WTC11 (cell line): ENCODE results near the gene PDZRN3. TPM values are rescaled to one million over a fixed set of nuclear protein-coding genes. Genes with fewer than 3 reads are reported as not detected.

Source experiments
- ATAC-seq: fragments of 200-7000 bp; cut with Tn5 transposase; 2 replicates; pipeline ENCODE4 v1.10.0; 2021; ENCODE audit warnings: mild to moderate bottlenecking, moderate library complexity
- CTCF ChIA-PET: fragments of 300-600 bp; sonication (Branson Sonifier 250); formaldehyde crosslinking; loops from one replicate; lab custom pipeline; 2021; ENCODE audit warnings: antibody characterized with exemption; lab: Charles Lee
- POLR2A ChIA-PET: fragments of 350-600 bp; sonication (Branson Sonifier 250); formaldehyde crosslinking; loops from one replicate; lab custom pipeline; 2021; ENCODE audit warnings: antibody characterized with exemption; lab: Charles Lee
- DNase-seq: peaks from one replicate; pipeline ENCODE4 v3.0.0; 2021; ENCODE audit warnings: low spot score
- H3K27ac Mint-ChIP-seq: 2 replicates; pipeline ENCODE4 v1.8.0; 2021; ENCODE audit warnings: mixed read lengths
- H3K27me3 Mint-ChIP-seq: 2 replicates; pipeline ENCODE4 v1.8.0; 2021; ENCODE audit warnings: low read depth, mild to moderate bottlenecking, moderate library complexity, mixed read lengths
- H3K36me3 Mint-ChIP-seq: 2 replicates; pipeline ENCODE4 v1.8.0; 2021; ENCODE audit warnings: mixed read lengths
- H3K4me1 Mint-ChIP-seq: 2 replicates; pipeline ENCODE4 v1.8.0; 2022; ENCODE audit warnings: mixed read lengths
- H3K4me3 Mint-ChIP-seq: 2 replicates; pipeline ENCODE4 v1.8.0; 2021; ENCODE audit warnings: mild to moderate bottlenecking, moderate library complexity, mixed read lengths
- H3K9me3 Mint-ChIP-seq: 2 replicates; pipeline ENCODE4 v1.8.0; 2021; ENCODE audit warnings: mixed read lengths
- ATF2 ChIP-seq: sonication (generic); formaldehyde crosslinking; IDR thresholded peaks from 2 replicates; pipeline ENCODE4 v1.8.1; 2022; ENCODE audit warnings: low read depth, missing genetic modification reagents, borderline replicate concordance
- ERG ChIP-seq: fragments of 250-450 bp; sonication (Bioruptor Pico); IDR thresholded peaks from 2 replicates; pipeline ENCODE4 v1.8.0; 2021; ENCODE audit warnings: mild to moderate bottlenecking
- GTF2I ChIP-seq: fragments of 250-450 bp; sonication (Bioruptor Pico); conservative IDR thresholded peaks from 2 replicates; pipeline ENCODE4 v1.4.0; 2021; ENCODE audit warnings: mild to moderate bottlenecking
- MYBL2 ChIP-seq: sonication (generic); formaldehyde crosslinking; IDR thresholded peaks from 2 replicates; pipeline ENCODE4 v1.8.1; 2023; ENCODE audit warnings: mild to moderate bottlenecking, moderate library complexity, missing genetic modification reagents
- TEAD4 ChIP-seq: sonication (generic); formaldehyde crosslinking; IDR thresholded peaks from 2 replicates; pipeline ENCODE4 v1.8.0; 2022; ENCODE audit warnings: mild to moderate bottlenecking, missing genetic modification reagents
- ZBTB21 ChIP-seq: sonication (generic); formaldehyde crosslinking; IDR thresholded peaks from 2 replicates; pipeline ENCODE4 v1.8.1; 2023; ENCODE audit warnings: mild to moderate bottlenecking, missing genetic modification reagents, borderline replicate concordance
- ZNF232 ChIP-seq: sonication (generic); formaldehyde crosslinking; IDR thresholded peaks from 2 replicates; pipeline ENCODE4 v1.8.0; 2022; ENCODE audit warnings: mild to moderate bottlenecking, missing genetic modification reagents
- ZNF281 ChIP-seq: sonication (generic); formaldehyde crosslinking; IDR thresholded peaks from 2 replicates; pipeline ENCODE4 v1.8.0; 2023; ENCODE audit warnings: mild to moderate bottlenecking, missing genetic modification reagents
- total RNA-seq: library from RNA; stranded (reverse); gene quantifications from 3 replicates; pipeline ENCODE4 v1.2.3, GENCODE V29; 2021
- TF ChIP-seq, protein P1 (sequence below): fragments of 250-450 bp; sonication (Bioruptor Pico); conservative IDR thresholded peaks from 2 replicates; pipeline ENCODE4 v1.9.0; 2021; ENCODE audit warnings: mild to moderate bottlenecking
- TF ChIP-seq, protein P2 (sequence below): fragments of 250-450 bp; sonication (Bioruptor Pico); IDR thresholded peaks from 2 replicates; pipeline ENCODE4 v1.9.0; 2021; ENCODE audit warnings: mild to moderate bottlenecking
- TF ChIP-seq, protein P3 (sequence below): sonication (generic); formaldehyde crosslinking; IDR thresholded peaks from 2 replicates; pipeline ENCODE4 v1.8.1; 2023; ENCODE audit warnings: mild to moderate bottlenecking, missing genetic modification reagents, borderline replicate concordance

PDZRN3 gene
- total RNA-seq, 1 experiment from 2014 or later: 9.5 TPM

DNA sequence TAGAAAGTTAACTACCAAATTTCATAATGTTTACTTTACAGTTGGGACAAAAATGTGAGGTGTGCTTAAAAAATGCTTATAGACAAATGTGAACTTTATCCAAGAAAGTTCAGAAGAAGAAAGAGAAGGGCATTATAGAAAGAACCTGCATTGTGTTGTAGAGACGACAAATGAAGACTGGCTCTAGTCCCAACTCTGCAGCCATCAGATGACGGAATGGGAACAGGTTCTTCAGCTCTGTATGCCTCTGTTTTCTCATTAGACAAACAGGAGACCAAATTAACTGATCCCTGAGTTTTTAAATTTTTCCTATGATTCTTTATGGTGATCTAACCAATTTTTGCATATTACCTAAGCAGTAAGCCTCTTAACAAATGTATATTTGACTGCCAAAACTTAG, 49.2 kb downstream of the PDZRN3 start:
- Mint-ChIP-seq H3K36me3 (no peaks in the 10 kb centered on the region), H3K27me3 (no peaks in the 10 kb centered on the region), H3K9me3 (no peaks in the 10 kb centered on the region)
- TF ChIP-seq ZNF281 (CRISPR knock-in tag) (no peak), ATF2 (CRISPR knock-in tag) (no peak), TEAD4 (CRISPR knock-in tag) (no peak), MYBL2 (CRISPR knock-in tag) (no peak), ERG (CRISPR knock-in tag) (no peak), ZBTB21 (CRISPR knock-in tag) (no peak), ZNF232 (CRISPR knock-in tag) (no peak), GTF2I (CRISPR knock-in tag) (no peak)
- TF ChIP-seq, protein P1, sequence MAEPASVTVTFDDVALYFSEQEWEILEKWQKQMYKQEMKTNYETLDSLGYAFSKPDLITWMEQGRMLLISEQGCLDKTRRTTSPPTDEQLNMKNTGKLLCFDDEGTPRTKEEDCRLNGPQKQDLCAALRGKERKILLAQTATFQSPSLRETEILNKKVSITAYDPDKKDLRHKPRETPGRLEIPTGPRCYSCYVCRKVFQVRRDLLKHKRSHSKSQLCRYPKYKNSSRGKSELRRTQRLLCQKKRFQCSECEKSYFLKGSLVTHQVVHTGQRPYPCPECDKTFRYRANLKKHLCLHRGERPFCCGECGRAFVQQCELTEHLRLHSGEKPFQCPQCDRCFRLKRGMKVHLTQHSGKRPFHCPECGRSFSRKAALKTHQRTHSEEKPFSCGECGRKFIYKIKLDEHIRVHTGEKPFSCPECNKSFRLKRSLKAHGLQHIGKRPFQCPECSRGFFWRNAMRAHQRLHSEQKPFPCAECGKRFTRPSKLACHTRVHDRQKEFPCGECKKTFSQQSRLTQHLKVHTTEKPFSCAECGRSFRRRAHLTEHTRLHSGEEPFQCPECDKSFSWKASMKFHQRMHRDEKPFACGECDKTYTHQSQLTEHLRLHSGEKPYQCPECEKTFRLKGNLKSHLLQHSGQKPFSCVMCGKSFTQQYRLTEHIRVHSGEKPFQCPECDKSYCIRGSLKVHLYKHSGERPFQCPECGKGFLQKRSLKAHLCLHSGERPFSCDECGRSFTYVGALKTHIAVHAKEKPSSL (CRISPR knock-in tag): no peak
- TF ChIP-seq, protein P2, sequence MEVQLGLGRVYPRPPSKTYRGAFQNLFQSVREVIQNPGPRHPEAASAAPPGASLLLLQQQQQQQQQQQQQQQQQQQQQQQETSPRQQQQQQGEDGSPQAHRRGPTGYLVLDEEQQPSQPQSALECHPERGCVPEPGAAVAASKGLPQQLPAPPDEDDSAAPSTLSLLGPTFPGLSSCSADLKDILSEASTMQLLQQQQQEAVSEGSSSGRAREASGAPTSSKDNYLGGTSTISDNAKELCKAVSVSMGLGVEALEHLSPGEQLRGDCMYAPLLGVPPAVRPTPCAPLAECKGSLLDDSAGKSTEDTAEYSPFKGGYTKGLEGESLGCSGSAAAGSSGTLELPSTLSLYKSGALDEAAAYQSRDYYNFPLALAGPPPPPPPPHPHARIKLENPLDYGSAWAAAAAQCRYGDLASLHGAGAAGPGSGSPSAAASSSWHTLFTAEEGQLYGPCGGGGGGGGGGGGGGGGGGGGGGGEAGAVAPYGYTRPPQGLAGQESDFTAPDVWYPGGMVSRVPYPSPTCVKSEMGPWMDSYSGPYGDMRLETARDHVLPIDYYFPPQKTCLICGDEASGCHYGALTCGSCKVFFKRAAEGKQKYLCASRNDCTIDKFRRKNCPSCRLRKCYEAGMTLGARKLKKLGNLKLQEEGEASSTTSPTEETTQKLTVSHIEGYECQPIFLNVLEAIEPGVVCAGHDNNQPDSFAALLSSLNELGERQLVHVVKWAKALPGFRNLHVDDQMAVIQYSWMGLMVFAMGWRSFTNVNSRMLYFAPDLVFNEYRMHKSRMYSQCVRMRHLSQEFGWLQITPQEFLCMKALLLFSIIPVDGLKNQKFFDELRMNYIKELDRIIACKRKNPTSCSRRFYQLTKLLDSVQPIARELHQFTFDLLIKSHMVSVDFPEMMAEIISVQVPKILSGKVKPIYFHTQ (CRISPR knock-in tag): no peak
- TF ChIP-seq, protein P3, sequence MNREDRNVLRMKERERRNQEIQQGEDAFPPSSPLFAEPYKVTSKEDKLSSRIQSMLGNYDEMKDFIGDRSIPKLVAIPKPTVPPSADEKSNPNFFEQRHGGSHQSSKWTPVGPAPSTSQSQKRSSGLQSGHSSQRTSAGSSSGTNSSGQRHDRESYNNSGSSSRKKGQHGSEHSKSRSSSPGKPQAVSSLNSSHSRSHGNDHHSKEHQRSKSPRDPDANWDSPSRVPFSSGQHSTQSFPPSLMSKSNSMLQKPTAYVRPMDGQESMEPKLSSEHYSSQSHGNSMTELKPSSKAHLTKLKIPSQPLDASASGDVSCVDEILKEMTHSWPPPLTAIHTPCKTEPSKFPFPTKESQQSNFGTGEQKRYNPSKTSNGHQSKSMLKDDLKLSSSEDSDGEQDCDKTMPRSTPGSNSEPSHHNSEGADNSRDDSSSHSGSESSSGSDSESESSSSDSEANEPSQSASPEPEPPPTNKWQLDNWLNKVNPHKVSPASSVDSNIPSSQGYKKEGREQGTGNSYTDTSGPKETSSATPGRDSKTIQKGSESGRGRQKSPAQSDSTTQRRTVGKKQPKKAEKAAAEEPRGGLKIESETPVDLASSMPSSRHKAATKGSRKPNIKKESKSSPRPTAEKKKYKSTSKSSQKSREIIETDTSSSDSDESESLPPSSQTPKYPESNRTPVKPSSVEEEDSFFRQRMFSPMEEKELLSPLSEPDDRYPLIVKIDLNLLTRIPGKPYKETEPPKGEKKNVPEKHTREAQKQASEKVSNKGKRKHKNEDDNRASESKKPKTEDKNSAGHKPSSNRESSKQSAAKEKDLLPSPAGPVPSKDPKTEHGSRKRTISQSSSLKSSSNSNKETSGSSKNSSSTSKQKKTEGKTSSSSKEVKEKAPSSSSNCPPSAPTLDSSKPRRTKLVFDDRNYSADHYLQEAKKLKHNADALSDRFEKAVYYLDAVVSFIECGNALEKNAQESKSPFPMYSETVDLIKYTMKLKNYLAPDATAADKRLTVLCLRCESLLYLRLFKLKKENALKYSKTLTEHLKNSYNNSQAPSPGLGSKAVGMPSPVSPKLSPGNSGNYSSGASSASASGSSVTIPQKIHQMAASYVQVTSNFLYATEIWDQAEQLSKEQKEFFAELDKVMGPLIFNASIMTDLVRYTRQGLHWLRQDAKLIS (CRISPR knock-in tag): no peak
- TF ChIP-seq, all 79 proteins: peak for 0
- no peak for DNase-seq
- Mint-ChIP-seq H3K4me1 (peaks cover 8% of the 10 kb centered on the region), H3K27ac (no peak overlapping the region), H3K4me3 (no peak overlapping the region)
- ChIA-PET CTCF (interaction anchor here (1.0 kb wide), 1 partner anchor 67 kb away, joined by 3 read pairs; no protein-coding TSS in a partner anchor), POLR2A (no interaction called here)
- no peak for ATAC-seq
